ENCODE results near the gene C16orf96.
"Not testable (repeated sequence)": the region's sequence is repeated elsewhere in the genome, so short reads cannot be mapped to it uniquely, and the experiment has no call there.

Gene C16orf96

GRCh38 chr16:4552541-4552940 lies 3.6 kb upstream of the C16orf96 start:
- intact Hi-C loops (cut with DNase I): no loop called here
- DNase-seq: peak in 1 of 10 donors; percentile 46

- intact Hi-C loops (cut with DNase I): no loop called here
- peak in 1 of 10 donors; percentile 65 for DNase-seq
These were observed 440 bp downstream of the C16orf96 start for GRCh38 chr16:4556580-4556979.

- peak in 2 of 10 donors; percentile 23 to 62 for DNase-seq
- intact Hi-C loops (cut with DNase I): no loop called here
These were observed 1.8 kb downstream of the C16orf96 start for GRCh38 chr16:4557973-4558372.

GRCh38 chr16:4561596-4561995 lies 5.5 kb downstream of the C16orf96 start:
- DNase-seq: peak in 9 of 10 donors; percentile 14 to 89 (median 44)

GRCh38 chr16:4564661-4565267 lies 8.6 kb downstream of the C16orf96 start:
- peak in 2 of 10 donors; percentile 41 to 63 for DNase-seq
- intact Hi-C loops (cut with DNase I): no loop called here

More at GRCh38 chr16:4561596-4561995, 5.5 kb downstream of the C16orf96 start:
- intact Hi-C loops (cut with DNase I): no loop called here

GRCh38 chr16:4566144-4566543 lies 10.0 kb downstream of the C16orf96 start:
- DNase-seq: no peak
- intact Hi-C loops (cut with DNase I): no loop called here

GRCh38 chr16:4570086-4570485 lies 13.9 kb downstream of the C16orf96 start:
- intact Hi-C loops (cut with DNase I): no loop called here
- no peak for DNase-seq

GRCh38 chr16:4570688-4571321 lies 14.7 kb downstream of the C16orf96 start:
- no peak for DNase-seq
- intact Hi-C loops (cut with DNase I): no loop called here

GRCh38 chr16:4572715-4573114 lies 16.6 kb downstream of the C16orf96 start:
- peak in 5 of 10 donors; percentile 25 to 82 (median 39) for DNase-seq
- intact Hi-C loops (cut with DNase I): no loop called here

GRCh38 chr16:4573926-4574325 lies 17.8 kb downstream of the C16orf96 start:
- DNase-seq: peak in 1 of 10 donors; percentile 9
- intact Hi-C loops (cut with DNase I): not testable (repeated sequence)

- intact Hi-C loops (cut with DNase I): no loop called here
- peak in 1 of 10 donors; percentile 43 for DNase-seq
These were observed 19.0 kb downstream of the C16orf96 start for GRCh38 chr16:4574919-4575705.

GRCh38 chr16:4576008-4576407 lies 19.9 kb downstream of the C16orf96 start:
- no peak for DNase-seq
- intact Hi-C loops (cut with DNase I): no loop called here

GRCh38 chr16:4578961-4579530 lies 22.9 kb downstream of the C16orf96 start:
- peak in 1 of 10 donors; percentile 27 for DNase-seq
- intact Hi-C loops (cut with DNase I): no loop called here

GRCh38 chr16:4580250-4580649 lies 24.1 kb downstream of the C16orf96 start:
- peak in 1 of 10 donors; percentile 2 for DNase-seq
- intact Hi-C loops (cut with DNase I): no loop called here

- intact Hi-C loops (cut with DNase I): no loop called here
- no peak for DNase-seq
These were observed 27.8 kb downstream of the C16orf96 start for GRCh38 chr16:4583906-4584305.

- intact Hi-C loops (cut with DNase I): no loop called here
- no peak for DNase-seq
These were observed 30.2 kb downstream of the C16orf96 start for GRCh38 chr16:4586291-4586690.

- intact Hi-C loops (cut with DNase I): no loop called here
- no peak for DNase-seq
These were observed 32.2 kb downstream of the C16orf96 start for GRCh38 chr16:4588386-4588785.

- no peak for DNase-seq
- intact Hi-C loops (cut with DNase I): no loop called here
These were observed 32.8 kb downstream of the C16orf96 start for GRCh38 chr16:4588961-4589360.

- intact Hi-C loops (cut with DNase I): no loop called here
These were observed 35.1 kb downstream of the C16orf96 start for GRCh38 chr16:4591191-4591590.

GRCh38 chr16:4591706-4592470 lies 35.7 kb downstream of the C16orf96 start:
- intact Hi-C loops (cut with DNase I): no loop called here
- DNase-seq: no peak

More at GRCh38 chr16:4591191-4591590, 35.1 kb downstream of the C16orf96 start:
- no peak for DNase-seq
